ENCODE results near the gene RPSA.
"Not testable (repeated sequence)": the region's sequence is repeated elsewhere in the genome, so short reads cannot be mapped to it uniquely, and the experiment has no call there.

RPSA gene

GRCh38 chr3:39423436-39423970 lies 17.0 kb downstream of the RPSA start:
- DNase-seq = no peak

GRCh38 chr3:39426312-39426711 lies 19.8 kb downstream of the RPSA start:
- no peak for DNase-seq

GRCh38 chr3:39427506-39427905 lies 21.0 kb downstream of the RPSA start:
- DNase-seq = no peak

GRCh38 chr3:39428745-39429201 lies 22.3 kb downstream of the RPSA start:
- DNase-seq = no peak

- no peak for DNase-seq
Observed at GRCh38 chr3:39429466-39429865, 22.9 kb downstream of the RPSA start.

GRCh38 chr3:39432342-39432741 lies 25.8 kb downstream of the RPSA start:
- no peak for DNase-seq

GRCh38 chr3:39433642-39434041 lies 27.1 kb downstream of the RPSA start:
- no peak for DNase-seq

- DNase-seq = no peak
Observed at GRCh38 chr3:39434574-39434973, 28.1 kb downstream of the RPSA start.

GRCh38 chr3:39435006-39435748 lies 28.7 kb downstream of the RPSA start:
- DNase-seq = no peak

- no peak for DNase-seq
Observed at GRCh38 chr3:39438880-39439279, 32.4 kb downstream of the RPSA start.

GRCh38 chr3:39440316-39440715 lies 33.8 kb downstream of the RPSA start:
- DNase-seq = no peak

- DNase-seq = no peak
Observed at GRCh38 chr3:39443530-39443929, 37.0 kb downstream of the RPSA start.

GRCh38 chr3:39445927-39446326 lies 39.4 kb downstream of the RPSA start:
- DNase-seq = no peak

GRCh38 chr3:39446444-39446843 lies 39.9 kb downstream of the RPSA start:
- no peak for DNase-seq

- peak; percentile 69 for DNase-seq
Observed at GRCh38 chr3:39447637-39448483, 41.3 kb downstream of the RPSA start.

- no peak for DNase-seq
Observed at GRCh38 chr3:39448506-39449233, 42.1 kb downstream of the RPSA start.

- no peak for DNase-seq
Observed at GRCh38 chr3:39449796-39450195, 43.3 kb downstream of the RPSA start.

GRCh38 chr3:39453134-39453533 lies 46.6 kb downstream of the RPSA start:
- no peak for DNase-seq

GRCh38 chr3:39453872-39454271 lies 47.4 kb downstream of the RPSA start:
- not testable (repeated sequence) for DNase-seq

GRCh38 chr3:39454591-39455217 lies 48.2 kb downstream of the RPSA start:
- no peak for DNase-seq

GRCh38 chr3:39456159-39456558 lies 49.6 kb downstream of the RPSA start:
- DNase-seq = no peak

GRCh38 chr3:39457361-39457760 lies 50.8 kb downstream of the RPSA start:
- DNase-seq = no peak

- not testable (repeated sequence) for DNase-seq
Observed at GRCh38 chr3:39458579-39458978, 52.1 kb downstream of the RPSA start.

Measured in CD4-positive, alpha-beta T cell treated with Interleukin-12 subunit alpha and Interleukin-12 subunit beta, for 1 hour (primary cell).